Psoas muscle (tissue), 8 donors: ENCODE measurements around the gene PSPH. TPM values are rescaled to one million over a fixed set of nuclear protein-coding genes. Genes with fewer than 3 reads are reported as not detected.
A peak's percentile ranks its signal among the peaks of the same experiment; 100 is the strongest.
"Not testable (repeated sequence)": the region's sequence is repeated elsewhere in the genome, so short reads cannot be mapped to it uniquely, and the experiment has no call there.

Source experiments
- ATAC-seq, 4 donors: fragments of 200-7000 bp; cut with Tn5 transposase; one replicate each; pipeline ENCODE4 v1.9.1; 2020; ENCODE audit warnings: moderate library complexity in 3 of 4, mild to moderate bottlenecking in 2 of 4
- DNase-seq, 2 donors: peaks; one replicate each; pipeline ENCODE4 v3.0.0-alpha.2; 2020
- H3K27ac ChIP-seq: fragments of 200-600 bp; one replicate; pipeline ENCODE4 v1.8.0; 2022
- H3K27me3 ChIP-seq, 3 donors: fragments of 200-600 bp in 1 of 3; one replicate each; pipeline versions ENCODE4 v1.6.1 to v1.8.0; 2013 to 2022; ENCODE audit warnings: low read length in 2 of 3, mild to moderate bottlenecking in 2 of 3, moderate library complexity in 1 of 3; ENCODE audit not compliant: insufficient read depth in 3 of 3
- H3K36me3 ChIP-seq, 2 donors: fragments of 200-600 bp in 1 of 2; one replicate each; pipeline versions ENCODE4 v1.6.1 to v1.8.0; 2013 to 2022; ENCODE audit warnings: low read depth in 1 of 2, mild to moderate bottlenecking in 1 of 2, moderate library complexity in 1 of 2; ENCODE audit not compliant: insufficient read depth in 1 of 2
- H3K4me1 ChIP-seq: fragments of 200-600 bp; one replicate; pipeline ENCODE4 v1.8.0; 2022
- H3K4me3 ChIP-seq: fragments of 200-600 bp; one replicate; pipeline ENCODE4 v1.8.0; 2022; ENCODE audit warnings: mild to moderate bottlenecking
- H3K9me3 ChIP-seq: fragments of 200-600 bp; one replicate; pipeline ENCODE4 v1.8.0; 2022
- CTCF ChIP-seq: fragments of 200-600 bp; IDR thresholded peaks from one replicate; pipeline ENCODE4 v1.8.0; 2022; ENCODE audit warnings: antibody characterized with exemption
- WGBS, 3 donors: extraction: QIAGEN DNeasy Blood & Tissue Kit; methylation state at CpG; one replicate each; pipeline versions ENCODE4 v1.1.6 to v1.1.7; 2013; 5-methylcytosine and 5-hydroxymethylcytosine counted together
- intact Hi-C, 2 donors: fragments of 100-400 bp; cut with DNase I; formaldehyde crosslinking; loops; one replicate each; pipeline versions ENCODE4 v1.11.0 to v1.14.2; 2022
- polyA plus RNA-seq, 3 donors: library from polyadenylated mRNA; stranded (reverse); fragments of 200-250 nt; gene quantifications; one replicate each; pipeline ENCODE4 v1.2.3, GENCODE V29; 2013
- total RNA-seq, 4 donors: library from RNA; stranded (reverse); fragmentation: NEBNext Ultra II Directional in 2 of 4; extraction: Animal tissue kit (Norgen Biotek cat#: 25700) in 2 of 4; gene quantifications; one replicate each; pipeline versions ENCODE4 v1.2.1 to v1.2.4, GENCODE V29; 2021 to 2023
- donor health status: healthy with polysubstance abuse.
- donor health status: DM: no; HTN: no; CAD: no; lungs with moderate emphysema.
- donor health status: Bipolar disorder and iron deficiency.
- donor health status: healthy.
- donor health status: DM: yes; HTN: yes; CAD: no.
- donor health status: DM: no; HTN: no; CAD: no.
- donor health status: DM: no; HTN: no; CAD: no.
- donor health status: DM: yes; HTN: yes; CAD: no.

Gene PSPH
- total and polyA plus RNA-seq, 7 donors = 2.5 to 11.2 (median 5.3) TPM

- 72 to 82% (median 76%) methylated on average over 15 to 16 of the region's 16 CpGs for WGBS, 3 donors
- H3K4me3 ChIP-seq = no peak overlapping the region
- no peaks in the 10 kb centered on the region for H3K27me3 ChIP-seq
- peak overlapping the region; percentile 74 for H3K27ac ChIP-seq
- TF ChIP-seq CTCF = no peak
- ATAC-seq (no peak), DNase-seq (no peak)
- H3K9me3 ChIP-seq = no peaks in the 10 kb centered on the region
- peaks cover 40% of the 10 kb centered on the region for H3K4me1 ChIP-seq
- intact Hi-C loops = loop anchor here (2.0 to 10.0 kb wide), 4 partner anchors 15 to 643 kb away; partner anchors contain the start of genes PHKG1 (in 1 of the 2) and ZNF713 (in 1 of the 2)
- peaks cover 0 to 27% of the 10 kb centered on the region in 2 donors for H3K36me3 ChIP-seq
These were observed 27.0 kb upstream of the PSPH start for GRCh38 chr7:56078196-56078595.

DNA sequence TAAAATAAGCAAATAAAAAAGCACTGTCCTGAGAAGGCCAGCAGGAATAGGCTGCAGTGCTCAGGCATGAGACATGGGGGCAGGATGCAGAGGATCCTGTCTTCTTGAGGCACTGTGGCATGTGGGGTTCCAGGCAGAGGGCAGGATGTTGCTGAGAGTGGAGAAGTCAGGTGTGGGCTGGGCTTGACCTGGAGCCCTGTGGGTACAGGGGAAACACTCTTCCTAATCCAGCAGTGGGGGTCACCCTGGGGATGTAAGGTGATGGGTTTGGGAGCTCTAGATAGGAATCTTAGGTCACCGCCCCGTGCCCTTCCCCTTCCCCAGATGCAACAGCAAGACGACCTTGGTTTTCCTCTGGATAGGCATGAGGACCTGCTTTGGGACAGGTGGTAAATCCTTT is 26.4 kb upstream of the PSPH start:
- Histone ChIP-seq H3K27ac (peak overlapping the region; percentile 74), H3K36me3 (peaks cover 0 to 32% of the 10 kb centered on the region in 2 donors), H3K27me3 (no peaks in the 10 kb centered on the region), H3K4me3 (no peak overlapping the region), H3K9me3 (no peaks in the 10 kb centered on the region), H3K4me1 (peaks cover 35% of the 10 kb centered on the region)
- no peak for TF ChIP-seq CTCF
- intact Hi-C loops = loop anchor here (2.0 to 10.0 kb wide), 4 partner anchors 15 to 643 kb away; partner anchors contain the start of genes PHKG1 (in 1 of the 2) and ZNF713 (in 1 of the 2)
- no peak for DNase-seq
- 80 to 97% (median 85%) methylated on average over 3 of the region's 3 CpGs for WGBS, 3 donors
- no peak for ATAC-seq

GRCh38 chr7:56074371-56074791 is 23.1 kb upstream of the PSPH start:
- Histone ChIP-seq H3K9me3 (no peaks in the 10 kb centered on the region), H3K4me1 (peaks cover 12% of the 10 kb centered on the region), H3K27me3 (no peaks in the 10 kb centered on the region), H3K36me3 (peaks cover 5 to 52% of the 10 kb centered on the region in 2 donors), H3K4me3 (no peak overlapping the region), H3K27ac (peak overlapping the region; percentile 27)
- peak; percentile 87 for TF ChIP-seq CTCF
- intact Hi-C loops = loop anchor here (1.0 to 10.0 kb wide), 5 partner anchors 70 to 640 kb away; partner anchors contain the start of gene ZNF713 (in 1 of the 2)
- DNase-seq (peak; percentile 79 to 89), ATAC-seq (peak; percentile 85 to 91 (median 88))
- 10 to 16% (median 11%) methylated on average over 19 of the region's 19 CpGs for WGBS, 3 donors

GRCh38 chr7:56066376-56066775 is 15.1 kb upstream of the PSPH start:
- H3K4me3 ChIP-seq, H3K9me3 ChIP-seq, H3K4me1 ChIP-seq, H3K27me3 ChIP-seq, H3K27ac ChIP-seq, ATAC-seq, DNase-seq: not testable (repeated sequence)
- intact Hi-C loops = loop anchor here in 1 of 2 donors (2.0 kb wide), 1 partner anchor 34 kb away; no protein-coding TSS in a partner anchor
- 95 to 97% (median 96%) methylated on average over 13 of the region's 13 CpGs for WGBS, 3 donors
- H3K36me3 ChIP-seq = peaks cover 5 to 67% of the 10 kb centered on the region in 2 donors

DNA sequence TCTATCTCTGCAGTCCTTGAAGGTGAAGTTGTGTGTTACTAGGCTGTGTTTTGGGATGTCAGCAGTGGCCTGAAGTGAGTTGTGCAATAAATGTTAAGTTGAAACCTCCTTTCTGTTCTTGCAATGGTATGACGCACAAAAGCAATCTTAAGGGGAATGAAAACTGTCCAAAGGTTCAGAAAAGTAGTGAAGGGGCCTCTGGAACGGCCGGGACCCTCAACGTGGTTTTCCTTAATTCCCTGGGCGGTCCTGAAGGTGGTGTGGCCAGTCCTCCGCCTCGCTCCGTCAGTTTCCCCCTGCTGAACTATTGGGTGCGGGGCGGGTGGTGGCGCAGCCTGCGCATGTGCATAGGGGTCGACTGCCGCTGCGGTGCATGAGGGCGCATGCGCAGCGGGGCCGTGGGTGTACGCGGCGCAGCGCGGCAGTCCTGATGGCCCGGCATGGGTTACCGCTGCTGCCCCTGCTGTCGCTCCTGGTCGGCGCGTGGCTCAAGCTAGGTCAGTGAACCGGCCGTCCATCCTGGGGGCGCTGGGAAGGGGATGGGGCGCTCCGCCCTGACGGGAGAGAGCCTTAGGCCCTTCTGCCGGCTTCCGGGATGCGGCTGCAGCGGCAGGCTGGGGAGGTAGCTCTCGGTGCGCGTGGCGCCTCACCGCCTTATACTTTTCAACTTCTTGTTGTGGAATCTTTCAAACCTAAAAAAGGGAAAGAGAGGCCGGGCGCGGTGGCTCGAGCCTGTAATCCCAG is 12.8 kb upstream of the PSPH start, which contains the start of gene SUMF2:
SUMF2 (plus strand) TSS at position 405 of the 744 bp plus-strand sequence; CDS start at position 431, 26 bp downstream.
- Histone ChIP-seq H3K27me3 (no peaks in the 10 kb centered on the region), H3K4me1 (peaks cover 9% of the 10 kb centered on the region), H3K4me3 (peak within 1 kb of the TSS; percentile 88), H3K27ac (peak within 1 kb of the TSS; percentile 91), H3K9me3 (no peaks in the 10 kb centered on the region), H3K36me3 (peaks cover 0 to 67% of the 10 kb centered on the region in 2 donors)
- DNase-seq (peak; percentile 93 to 96), ATAC-seq (peak; percentile 99)
- WGBS, 3 donors = 1% methylated on average over 41 to 49 of the region's 49 CpGs
- no peak for TF ChIP-seq CTCF
- intact Hi-C loops = no loop called here
